SU-DHL-6 (cell line): Measurements from ENCODE around the gene SEC14L5.

Source experiments
- H2AFZ ChIP-seq: fragments of 200-600 bp; sonication (generic); 2 replicates; pipeline ENCODE4 v1.6.1; 2014; ENCODE audit warnings: low read depth, mild to moderate bottlenecking, moderate library complexity, mixed read lengths, antibody characterized with exemption, low read length; ENCODE audit not compliant: severe bottlenecking
- H3F3A ChIP-seq: fragments of 200-600 bp; shearing (Covaris generic); 2 replicates; pipeline ENCODE4 v1.6.0; 2016; ENCODE audit warnings: antibody characterized with exemption, mild to moderate bottlenecking; ENCODE audit not compliant: insufficient read depth
- H3K27ac ChIP-seq: fragments of 200-600 bp; sonication (generic); 2 replicates; pipeline ENCODE4 v1.5.1; 2016; ENCODE audit warnings: low read depth, mild to moderate bottlenecking, low read length, moderate library complexity, mixed read lengths
- H3K27me3 ChIP-seq: fragments of 200-600 bp; sonication (generic), shearing (Covaris generic); 2 replicates; pipeline ENCODE4 v1.6.0; 2014; ENCODE audit warnings: mild to moderate bottlenecking, low read length
- H3K36me3 ChIP-seq: fragments of 200-600 bp; sonication (generic); 2 replicates; pipeline ENCODE4 v1.6.1; 2014; ENCODE audit warnings: mild to moderate bottlenecking, low read length, mixed read lengths
- H3K4me2 ChIP-seq: fragments of 300-600, 200-600 bp; shearing (Covaris generic), sonication (generic); 2 replicates; pipeline ENCODE4 v1.6.0; 2014; ENCODE audit warnings: low read length, low read depth, mild to moderate bottlenecking; ENCODE audit not compliant: poor library complexity, severe bottlenecking
- H3K4me3 ChIP-seq: fragments of 200-600 bp; sonication (generic); 2 replicates; pipeline ENCODE4 v1.5.1; 2014; ENCODE audit warnings: antibody characterized with exemption, low read length, mild to moderate bottlenecking, mixed read lengths; ENCODE audit not compliant: insufficient read depth, poor library complexity, severe bottlenecking
- H3K79me2 ChIP-seq: fragments of 200-600 bp; sonication (generic); 2 replicates; pipeline ENCODE4 v1.6.1; 2014; ENCODE audit warnings: mild to moderate bottlenecking, low read length, moderate library complexity; ENCODE audit not compliant: insufficient read depth
- H3K9ac ChIP-seq: fragments of 200-600 bp; sonication (generic); 2 replicates; pipeline ENCODE4 v1.7.0; 2014; ENCODE audit warnings: mild to moderate bottlenecking, low read length
- H3K9me2 ChIP-seq: fragments of 200-600 bp; sonication (generic); replicated peaks from 2 replicates; pipeline ENCODE4 v1.6.1; 2014; ENCODE audit warnings: low read length; ENCODE audit not compliant: insufficient read depth
- H3K9me3 ChIP-seq: fragments of 200-600 bp; sonication (generic); 2 replicates; pipeline ENCODE4 v1.6.1; 2014; ENCODE audit warnings: low read length, mixed read lengths; ENCODE audit not compliant: insufficient read depth
- H4K20me1 ChIP-seq: fragments of 200-600 bp; sonication (generic); 2 replicates; pipeline ENCODE4 v1.6.1; 2014; ENCODE audit warnings: low read depth, mild to moderate bottlenecking, antibody characterized with exemption, low read length, moderate library complexity, mixed read lengths
- CTCF ChIP-seq: fragments of 200-600 bp; sonication (generic); IDR thresholded peaks from one replicate; pipeline ENCODE4 v1.5.1; 2017; ENCODE audit warnings: antibody characterized with exemption, mild to moderate bottlenecking, low read length, moderate library complexity; ENCODE audit not compliant: insufficient read depth, poor library complexity, severe bottlenecking
- EZH2phosphoT487 ChIP-seq: fragments of 200-600 bp; sonication (generic), shearing (Covaris generic); conservative IDR thresholded peaks from 2 replicates; pipeline ENCODE4 v1.6.1; 2018; ENCODE audit warnings: mild to moderate bottlenecking, antibody characterized with exemption, low read length, moderate library complexity, mixed read lengths

SEC14L5 gene

GRCh38 chr16:5045499-5046115 lies 87.5 kb downstream of the SEC14L5 start:
- no peak overlapping the region for H2AFZ ChIP-seq
- no peak overlapping the region for H3K9ac ChIP-seq
- no peaks in the 10 kb centered on the region for H3K36me3 ChIP-seq
- no peaks in the 10 kb centered on the region for H3K9me2 ChIP-seq
- H3K27me3 ChIP-seq, result no peaks in the 10 kb centered on the region
- H3K79me2 ChIP-seq, result no peaks in the 10 kb centered on the region
- no peaks in the 10 kb centered on the region for H4K20me1 ChIP-seq
- H3K4me3 ChIP-seq, result no peak overlapping the region
- no peak overlapping the region for H3K27ac ChIP-seq
- no peak overlapping the region for H3K4me2 ChIP-seq
- no peaks in the 10 kb centered on the region for H3F3A ChIP-seq
- TF ChIP-seq EZH2phosphoT487 (no peak), CTCF (no peak)
- no peaks in the 10 kb centered on the region for H3K9me3 ChIP-seq

GRCh38 chr16:5046914-5047313 lies 88.8 kb downstream of the SEC14L5 start:
- no peak for TF ChIP-seq CTCF
- TF ChIP-seq EZH2phosphoT487, result no peak
- Histone ChIP-seq H3F3A (no peaks in the 10 kb centered on the region), H3K9me3 (no peaks in the 10 kb centered on the region), H3K27ac (no peak overlapping the region), H3K4me3 (no peak overlapping the region), H2AFZ (no peak overlapping the region), H3K36me3 (no peaks in the 10 kb centered on the region), H3K9ac (no peak overlapping the region), H4K20me1 (no peaks in the 10 kb centered on the region), H3K79me2 (no peaks in the 10 kb centered on the region), H3K4me2 (no peak overlapping the region), H3K9me2 (no peaks in the 10 kb centered on the region), H3K27me3 (no peaks in the 10 kb centered on the region)

GRCh38 chr16:5054876-5055865 lies 97.0 kb downstream of the SEC14L5 start:
- no peaks in the 10 kb centered on the region for H4K20me1 ChIP-seq
- no peaks in the 10 kb centered on the region for H3K79me2 ChIP-seq
- no peaks in the 10 kb centered on the region for H3K9me3 ChIP-seq
- TF ChIP-seq EZH2phosphoT487 (no peak), CTCF (no peak)
- no peak overlapping the region for H2AFZ ChIP-seq
- no peak overlapping the region for H3K4me2 ChIP-seq
- no peaks in the 10 kb centered on the region for H3K27me3 ChIP-seq
- no peaks in the 10 kb centered on the region for H3K36me3 ChIP-seq
- no peaks in the 10 kb centered on the region for H3F3A ChIP-seq
- H3K4me3 ChIP-seq, result no peak overlapping the region
- H3K27ac ChIP-seq, result no peak overlapping the region
- H3K9me2 ChIP-seq, result no peaks in the 10 kb centered on the region
- no peak overlapping the region for H3K9ac ChIP-seq
